MCF 10A (cell line): ENCODE results near the gene GGA2. TPM values are rescaled to one million over a fixed set of nuclear protein-coding genes. Genes with fewer than 3 reads are reported as not detected.
A peak's percentile ranks its signal among the peaks of the same experiment; 100 is the strongest.

Experiments
- BruUV-seq: library from RNA; stranded (reverse); fragments of 400-500 nt; replicated peaks from 2 replicates; lab custom pipeline; 2021; lab: Mats Ljungman, UMichigan
- CTCF ChIA-PET: fragments of 300-600 bp; sonication (Branson Sonifier 250); formaldehyde crosslinking; extraction: SDS; loops from one replicate; lab custom pipeline; 2021; ENCODE audit warnings: antibody characterized with exemption, inconsistent platforms; lab: Yijun Ruan, JAX
- POLR2A ChIA-PET: fragments of 300-600, 350-650 bp; sonication (Branson Sonifier 250); formaldehyde crosslinking; extraction: SDS; loops from one replicate; lab custom pipeline; 2020; ENCODE audit warnings: antibody characterized with exemption, inconsistent platforms; lab: Yijun Ruan, JAX
- DNase-seq: peaks from one replicate; pipeline ENCODE4 v3.0.0-alpha.2; 2018; ENCODE audit not compliant: unreplicated experiment
- H3K27ac Mint-ChIP-seq: one replicate; pipeline ENCODE4 v1.8.0; 2022; ENCODE audit warnings: mild to moderate bottlenecking, low read depth, mixed read lengths; ENCODE audit not compliant: unreplicated experiment
- H3K27me3 Mint-ChIP-seq: one replicate; pipeline ENCODE4 v1.8.0; 2022; ENCODE audit warnings: mixed read lengths; ENCODE audit not compliant: insufficient read depth, unreplicated experiment
- H3K36me3 Mint-ChIP-seq: one replicate; pipeline ENCODE4 v1.8.0; 2022; ENCODE audit warnings: mild to moderate bottlenecking, moderate library complexity, mixed read lengths; ENCODE audit not compliant: insufficient read depth, unreplicated experiment
- H3K4me1 Mint-ChIP-seq: one replicate; pipeline ENCODE4 v1.8.0; 2022; ENCODE audit warnings: mixed read lengths; ENCODE audit not compliant: insufficient read depth, unreplicated experiment
- H3K4me3 Mint-ChIP-seq: one replicate; pipeline ENCODE4 v1.8.0; 2022; ENCODE audit warnings: mild to moderate bottlenecking, moderate library complexity, mixed read lengths; ENCODE audit not compliant: unreplicated experiment
- H3K9me3 Mint-ChIP-seq: one replicate; pipeline ENCODE4 v1.8.0; 2022; ENCODE audit warnings: mixed read lengths; ENCODE audit not compliant: unreplicated experiment
- CTCF ChIP-seq: fragments of 200-600 bp; IDR thresholded peaks from one replicate; pipeline ENCODE4 v1.8.0; 2022; ENCODE audit warnings: antibody characterized with exemption, mild to moderate bottlenecking; ENCODE audit not compliant: unreplicated experiment
- intact Hi-C: fragments of 100-400 bp; cut with micrococcal nuclease; formaldehyde crosslinking; loops from 2 replicates; pipeline ENCODE4 v1.14.1; 2022
- total RNA-seq: library from RNA; stranded (reverse); gene quantifications from 2 replicates; pipeline ENCODE4 v1.2.3, GENCODE V29; 2022

GGA2 gene
- total RNA-seq, 1 experiment from 2014 or later: 22.2 TPM

GRCh38 chr16:23500212-23500861 is 10.0 kb downstream of the GGA2 start:
- peaks cover 31% of the 10 kb centered on the region for H3K4me1 Mint-ChIP-seq
- no TSS peak for BruUV-seq
- TF ChIP-seq CTCF: no peak
- no peak overlapping the region for H3K4me3 Mint-ChIP-seq
- peaks cover 15% of the 10 kb centered on the region for H3K36me3 Mint-ChIP-seq
- POLR2A ChIA-PET: interaction anchor here (1.8 to 2.7 kb wide), 3 partner anchors 9 to 58 kb away, joined by 9 to 12 read pairs (median 11); partner anchors contain the start of genes EARS2, GGA2 and UBFD1
- H3K27me3 Mint-ChIP-seq: no peaks in the 10 kb centered on the region
- H3K9me3 Mint-ChIP-seq: no peaks in the 10 kb centered on the region
- CTCF ChIA-PET: interaction anchor here (0.6 to 2.1 kb wide), 7 partner anchors 8 to 347 kb away, joined by 3 to 11 read pairs (median 5); no protein-coding TSS in a partner anchor
- intact Hi-C loops: no loop called here
- no peak for DNase-seq
- H3K27ac Mint-ChIP-seq: no peak overlapping the region

GRCh38 chr16:23499801-23500200 is 10.5 kb downstream of the GGA2 start:
- TF ChIP-seq CTCF: no peak
- DNase-seq: no peak
- intact Hi-C loops: no loop called here
- Mint-ChIP-seq H3K36me3 (peaks cover 21% of the 10 kb centered on the region), H3K9me3 (no peaks in the 10 kb centered on the region), H3K4me1 (peaks cover 27% of the 10 kb centered on the region), H3K27me3 (no peaks in the 10 kb centered on the region), H3K4me3 (no peak overlapping the region), H3K27ac (no peak overlapping the region)
- BruUV-seq: no TSS peak
- ChIA-PET CTCF (interaction anchor here (0.7 to 2.1 kb wide), 5 partner anchors 8 to 347 kb away, joined by 3 to 11 read pairs (median 5); no protein-coding TSS in a partner anchor), POLR2A (interaction anchor here (0.7 to 2.7 kb wide), 4 partner anchors 8 to 1757 kb away, joined by 3 to 12 read pairs (median 10); partner anchors contain the start of genes EARS2, GGA2 and UBFD1)

- intact Hi-C loops: no loop called here
- no TSS peak for BruUV-seq
- Mint-ChIP-seq H3K27ac (no peak overlapping the region), H3K27me3 (no peaks in the 10 kb centered on the region), H3K36me3 (peaks cover 21% of the 10 kb centered on the region), H3K4me1 (peaks cover 25% of the 10 kb centered on the region), H3K9me3 (no peaks in the 10 kb centered on the region), H3K4me3 (no peak overlapping the region)
- POLR2A ChIA-PET: interaction anchor here (2.6 to 2.7 kb wide), 2 partner anchors 11 to 59 kb away, joined by 11 to 12 read pairs; partner anchors contain the start of genes EARS2, GGA2 and UBFD1
- TF ChIP-seq CTCF: no peak
- DNase-seq: no peak
- CTCF ChIA-PET: interaction anchor here (0.6 to 1.9 kb wide), 3 partner anchors 10 to 75 kb away, joined by 3 to 11 read pairs (median 5); no protein-coding TSS in a partner anchor
Observed at GRCh38 chr16:23498863-23499262, 11.4 kb downstream of the GGA2 start.

GRCh38 chr16:23497543-23497868 is 12.8 kb downstream of the GGA2 start:
- no peaks in the 10 kb centered on the region for H3K27me3 Mint-ChIP-seq
- H3K4me3 Mint-ChIP-seq: peak overlapping the region; percentile 33
- ChIA-PET POLR2A (interaction anchor here (0.7 to 2.0 kb wide), 6 partner anchors 12 to 215 kb away, joined by 4 to 9 read pairs (median 6); partner anchors contain the start of genes DCTN5, EARS2, GGA2 and PALB2), CTCF (interaction anchor here (1.7 kb wide), 1 partner anchor 25 kb away, joined by 6 read pairs; no protein-coding TSS in a partner anchor)
- peaks cover 25% of the 10 kb centered on the region for H3K4me1 Mint-ChIP-seq
- TF ChIP-seq CTCF: no peak
- intact Hi-C loops: no loop called here
- H3K36me3 Mint-ChIP-seq: peaks cover 25% of the 10 kb centered on the region
- BruUV-seq: no TSS peak
- no peak for DNase-seq
- H3K9me3 Mint-ChIP-seq: no peaks in the 10 kb centered on the region
- peak overlapping the region; percentile 33 for H3K27ac Mint-ChIP-seq
